Daoy (cell line): ENCODE results near the gene MKNK1. TPM values are rescaled to one million over a fixed set of nuclear protein-coding genes. Genes with fewer than 3 reads are reported as not detected.

Source experiments
- DNase-seq: peaks from one replicate; pipeline ENCODE4 v3.0.0-alpha.2; 2015; ENCODE audit warnings: low read depth
- total RNA-seq: library from RNA; depleted of rRNA; stranded (reverse); fragments of >200 nt; shearing (Covaris generic); gene quantifications from 2 replicates; pipeline ENCODE4 v1.2.3, GENCODE V29; 2014

Gene MKNK1
- total RNA-seq, 1 experiment from 2014 or later = 21.5 TPM

DNA sequence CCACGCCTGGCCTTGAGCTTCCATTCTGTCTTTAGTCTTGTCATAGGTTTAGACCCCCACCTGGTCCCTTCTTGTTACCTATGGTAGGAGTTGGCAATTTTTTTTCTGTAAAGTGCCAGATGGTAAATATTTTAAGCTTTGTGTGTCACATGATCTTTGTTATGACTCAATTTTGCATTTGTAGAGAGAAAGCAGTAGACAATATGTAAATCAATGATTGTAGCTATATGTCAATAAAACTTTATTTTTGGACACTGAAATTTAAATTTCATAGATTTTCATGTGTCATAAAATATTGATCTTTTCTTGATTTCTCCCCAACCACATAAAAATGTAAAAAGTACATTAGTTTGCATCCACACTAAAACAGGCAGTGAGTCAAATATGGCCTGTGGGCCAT is 8.0 kb downstream of the MKNK1 start:
- no peak for DNase-seq

GRCh38 chr1:46595127-46595526 is 8.9 kb downstream of the MKNK1 start:
- DNase-seq = no peak

DNA sequence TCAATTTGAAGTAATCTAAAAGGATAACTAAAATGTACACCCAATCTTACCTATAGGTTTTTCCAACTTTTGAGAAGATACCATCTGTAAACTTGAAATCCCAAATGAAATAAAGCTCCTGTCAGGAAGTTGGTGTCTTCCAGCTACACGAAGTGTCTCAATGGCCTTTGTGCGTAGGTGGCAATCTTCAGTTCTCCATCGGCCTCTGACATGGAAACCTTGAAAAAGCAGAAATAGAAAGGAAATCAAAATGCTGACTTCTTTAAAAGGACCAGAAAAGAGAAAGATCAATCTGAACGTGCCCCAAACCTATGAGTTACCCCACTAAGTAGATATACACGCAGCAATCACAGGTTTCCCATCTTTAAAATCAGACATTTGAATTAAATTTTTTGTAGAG is 10.0 kb downstream of the MKNK1 start:
- DNase-seq = no peak

GRCh38 chr1:46592823-46593222 is 11.2 kb downstream of the MKNK1 start:
- no peak for DNase-seq

DNA sequence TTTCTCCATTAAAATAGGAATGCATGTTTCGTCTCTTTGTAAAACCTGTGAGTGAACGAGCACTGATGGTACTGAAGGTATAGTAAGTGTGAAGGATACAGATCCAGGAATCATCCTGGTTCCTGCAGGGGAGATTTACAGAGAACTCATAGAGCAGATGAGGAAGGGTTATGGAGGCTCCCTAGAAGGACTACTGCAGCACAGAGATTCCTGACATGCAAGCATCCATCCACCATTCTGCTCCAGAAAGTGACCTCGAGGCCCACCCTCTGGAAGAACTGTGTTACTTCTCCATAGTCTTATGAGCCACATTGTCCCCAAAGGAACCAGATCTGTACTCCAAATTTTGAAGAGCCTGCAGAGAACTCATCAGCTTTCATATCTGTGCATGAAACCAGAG is 14.5 kb downstream of the MKNK1 start:
- DNase-seq = no peak

DNA sequence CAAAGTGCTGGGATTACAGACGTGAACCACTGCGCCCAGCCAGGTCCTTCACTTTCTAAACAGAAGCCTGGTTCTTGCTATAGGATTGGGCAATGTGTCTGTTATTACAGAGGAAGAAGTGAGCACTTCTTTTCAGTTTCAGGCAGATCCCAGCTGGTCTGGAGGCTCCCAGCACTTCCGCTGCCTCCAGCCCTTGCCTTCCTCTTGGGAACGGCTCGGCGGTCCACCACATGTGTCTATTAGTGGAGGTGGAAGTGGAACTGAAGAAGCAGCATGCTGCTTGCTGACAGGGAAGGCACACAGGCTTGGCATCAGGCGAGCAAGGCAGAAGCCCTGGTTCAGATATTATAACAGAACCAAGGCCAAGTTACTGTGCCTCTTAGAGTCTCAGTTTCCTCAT is 17.0 kb downstream of the MKNK1 start:
- DNase-seq = no peak

- no peak for DNase-seq
Measured at GRCh38 chr1:46585312-46585938, 18.6 kb downstream of the MKNK1 start.

- no peak for DNase-seq
Measured at GRCh38 chr1:46583494-46583893, 20.6 kb downstream of the MKNK1 start.

DNA sequence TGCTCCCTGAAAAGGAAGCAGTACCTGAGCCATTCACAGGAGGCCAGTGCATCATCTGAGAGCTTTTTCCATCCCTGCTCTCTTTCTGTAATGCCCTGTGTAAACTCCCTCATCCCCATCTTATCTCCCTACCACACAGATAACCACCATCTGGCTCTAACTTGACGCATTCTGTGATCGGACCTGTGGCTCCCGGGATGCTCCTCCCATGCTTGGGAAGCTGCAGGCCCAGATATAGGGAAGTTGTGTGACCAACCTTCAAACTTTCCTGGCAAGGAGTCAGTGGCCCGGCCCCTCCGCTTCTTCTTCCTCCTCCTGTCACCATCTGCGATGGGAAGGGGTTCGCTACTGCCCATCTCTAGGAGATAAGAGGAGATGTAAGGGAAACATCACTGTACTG is 21.1 kb downstream of the MKNK1 start:
- DNase-seq = no peak

DNA sequence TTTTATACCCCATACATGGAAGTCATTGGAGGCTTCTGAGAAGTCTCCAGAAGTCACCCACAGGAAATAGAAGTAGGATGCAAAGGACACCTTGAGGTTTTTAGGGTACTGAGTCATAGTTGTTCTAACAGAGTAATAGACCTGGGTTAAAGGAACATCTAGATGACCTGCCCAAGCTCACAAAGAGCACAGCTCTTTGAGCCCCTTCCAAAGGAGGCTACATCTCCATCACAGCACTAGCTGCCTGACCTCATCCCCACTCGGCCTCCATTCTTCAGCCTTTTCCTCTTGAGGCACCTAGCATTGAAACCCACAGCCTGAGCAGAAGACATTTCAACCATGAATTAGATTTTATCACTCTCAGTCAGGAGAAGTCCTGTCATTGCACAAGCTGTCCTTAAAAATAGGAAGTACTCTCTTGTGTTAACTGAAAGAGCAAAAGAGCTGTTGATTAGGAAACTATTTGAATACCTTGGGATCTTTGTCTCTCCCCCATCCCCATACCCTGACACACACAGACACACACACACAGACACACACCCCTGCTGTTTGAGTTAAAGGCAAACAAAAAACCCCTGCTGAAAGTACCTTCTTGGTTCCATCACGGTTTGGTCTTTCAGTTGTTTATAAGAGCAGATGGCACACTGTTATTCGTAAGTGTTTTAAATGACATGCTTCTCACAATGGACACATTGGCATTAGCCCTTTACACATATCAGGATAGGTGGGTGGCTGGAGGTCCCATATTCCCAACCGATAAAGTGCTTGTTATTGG is 22.2 kb downstream of the MKNK1 start:
- no peak for DNase-seq

- DNase-seq = no peak
Measured at GRCh38 chr1:46580140-46580903, 23.7 kb downstream of the MKNK1 start.

GRCh38 chr1:46577671-46578070 is 26.4 kb downstream of the MKNK1 start:
- DNase-seq = no peak

DNA sequence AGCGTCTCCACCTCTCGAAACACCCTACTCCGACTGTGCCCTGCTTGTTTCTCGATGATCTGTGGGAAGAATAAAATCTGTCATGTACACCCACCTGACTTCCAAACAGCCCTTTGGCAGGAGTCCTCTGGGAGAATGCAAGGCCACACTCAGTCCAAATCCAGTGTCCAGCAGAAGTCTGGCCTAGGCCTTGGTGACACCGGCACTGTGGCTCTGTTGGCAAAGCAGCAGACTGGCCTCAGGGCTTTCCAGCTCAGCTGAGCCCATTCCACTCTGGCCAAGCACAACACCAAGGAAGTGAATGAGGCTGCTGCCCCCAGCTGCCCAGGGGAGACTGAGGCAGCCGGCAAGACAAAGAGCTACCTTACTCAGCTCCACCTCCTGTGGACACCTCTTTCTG is 27.5 kb downstream of the MKNK1 start:
- no peak for DNase-seq

GRCh38 chr1:46575778-46576177 is 28.3 kb downstream of the MKNK1 start:
- no peak for DNase-seq

DNA sequence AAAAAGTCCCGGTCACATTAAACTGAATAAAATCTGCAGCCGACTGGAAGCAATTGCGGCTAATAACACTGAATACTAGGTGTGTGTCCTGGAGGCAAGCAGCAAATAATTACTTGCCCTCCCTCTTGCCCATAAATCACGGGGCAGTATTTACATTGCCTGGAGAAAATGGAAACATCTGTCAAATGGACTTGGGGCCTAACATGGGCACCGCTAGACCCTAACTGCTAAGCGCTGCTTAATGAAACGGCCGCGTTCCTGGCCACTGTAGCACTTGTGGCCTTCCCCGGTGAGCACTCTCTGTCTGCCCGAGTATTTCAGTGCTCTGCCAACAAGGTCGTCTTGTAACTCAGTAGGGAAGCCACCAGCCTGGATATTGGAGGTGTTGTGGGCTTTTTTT is 28.8 kb downstream of the MKNK1 start:
- no peak for DNase-seq

DNA sequence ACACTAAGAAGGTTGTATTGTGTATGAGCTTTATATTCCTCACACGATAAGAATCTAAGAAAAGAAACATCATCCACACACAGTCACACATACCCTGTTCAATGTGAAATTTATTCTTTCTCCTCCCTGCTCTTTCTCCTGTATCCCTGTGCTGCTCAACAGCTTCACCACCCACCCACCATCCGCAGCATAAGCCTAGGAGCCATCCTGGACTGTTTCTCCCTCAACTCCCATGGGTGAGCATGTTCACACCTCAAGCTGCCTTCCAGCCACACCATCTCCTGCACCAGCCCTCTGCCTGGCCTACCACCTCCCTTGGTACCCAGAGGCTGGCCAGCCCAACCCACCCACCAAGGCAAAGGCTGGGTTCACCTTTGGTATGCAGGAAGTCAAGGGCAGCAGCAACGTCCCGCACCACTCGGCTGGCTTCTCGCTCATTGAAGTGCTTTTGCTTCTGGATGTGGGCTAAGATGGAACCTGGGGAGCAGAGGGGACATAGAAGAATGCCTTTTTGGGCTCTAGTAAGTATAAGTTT is 32.3 kb downstream of the MKNK1 start:
- no peak for DNase-seq

DNA sequence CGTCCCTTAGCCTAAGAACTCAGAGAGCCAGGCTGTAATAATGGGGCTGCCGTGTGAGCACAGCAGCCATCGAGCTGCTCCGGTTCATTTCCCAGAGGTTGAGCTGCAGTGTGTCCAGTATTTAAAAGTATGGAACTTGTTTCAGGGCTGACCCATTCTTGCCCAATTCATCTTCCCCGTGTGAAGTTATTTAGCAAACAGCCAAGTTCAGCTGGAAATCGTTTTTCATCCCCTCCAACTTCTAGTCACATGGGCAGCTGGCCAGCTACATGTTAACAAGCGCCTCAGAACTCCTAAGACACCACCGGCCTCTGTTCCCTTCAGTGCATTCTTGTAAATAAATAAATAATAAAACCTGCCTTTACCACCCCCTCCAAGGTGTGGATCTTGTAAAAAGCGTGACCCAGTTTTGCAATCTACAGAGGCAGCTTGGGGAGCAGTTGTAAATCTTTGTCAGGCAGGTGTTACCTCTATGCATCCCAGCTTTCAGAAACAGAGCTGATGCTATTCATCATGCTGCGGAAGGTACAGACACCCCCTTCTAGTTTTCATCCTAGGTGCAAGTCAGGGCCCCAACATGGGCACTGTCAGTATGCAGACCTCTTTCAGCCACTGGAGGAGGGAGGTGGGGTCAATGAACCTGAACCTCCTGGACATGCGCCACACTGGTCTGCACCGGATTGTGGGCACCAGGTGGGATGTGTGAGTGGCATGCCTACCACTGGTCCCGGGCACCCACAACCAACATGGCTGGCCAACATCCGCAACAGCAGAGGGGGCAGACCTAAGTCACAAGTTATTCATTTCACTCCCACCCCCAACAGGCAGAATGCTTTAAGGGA is 34.0 kb downstream of the MKNK1 start:
- no peak for DNase-seq

DNA sequence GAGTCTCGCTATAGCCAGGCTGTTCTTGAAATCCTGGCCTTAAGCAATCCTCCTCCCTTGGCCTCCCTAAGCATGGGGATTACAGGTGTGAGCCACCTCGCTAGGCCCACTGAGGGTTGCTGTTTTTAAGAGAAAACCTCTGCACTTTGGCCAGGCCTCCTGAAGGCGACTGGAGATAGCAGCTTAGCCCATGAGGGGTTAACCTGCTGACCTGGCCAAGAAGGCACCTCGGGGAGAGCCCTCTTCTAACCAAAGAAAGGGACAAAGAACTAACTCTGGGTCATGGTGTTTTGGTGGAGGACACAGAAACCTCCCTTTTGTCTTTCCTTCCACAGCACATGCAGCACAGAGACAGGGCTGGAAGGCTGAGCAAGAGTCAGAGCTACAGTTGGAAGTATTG is 35.0 kb downstream of the MKNK1 start:
- DNase-seq = no peak

- DNase-seq = no peak
Measured at GRCh38 chr1:46568461-46568891, 35.6 kb downstream of the MKNK1 start.

GRCh38 chr1:46563341-46563740 is 40.7 kb downstream of the MKNK1 start:
- no peak for DNase-seq

- DNase-seq = no peak
Measured at GRCh38 chr1:46562498-46562897, 41.6 kb downstream of the MKNK1 start.

- DNase-seq = no peak
Measured at GRCh38 chr1:46558966-46559365, 45.1 kb downstream of the MKNK1 start.
